ENCODE results near the gene SLC27A4. TPM values are rescaled to one million over a fixed set of nuclear protein-coding genes. Genes with fewer than 3 reads are reported as not detected.

SLC27A4 gene
- total RNA-seq, 1 donor from 2014 or later: 32.0 TPM

DNA sequence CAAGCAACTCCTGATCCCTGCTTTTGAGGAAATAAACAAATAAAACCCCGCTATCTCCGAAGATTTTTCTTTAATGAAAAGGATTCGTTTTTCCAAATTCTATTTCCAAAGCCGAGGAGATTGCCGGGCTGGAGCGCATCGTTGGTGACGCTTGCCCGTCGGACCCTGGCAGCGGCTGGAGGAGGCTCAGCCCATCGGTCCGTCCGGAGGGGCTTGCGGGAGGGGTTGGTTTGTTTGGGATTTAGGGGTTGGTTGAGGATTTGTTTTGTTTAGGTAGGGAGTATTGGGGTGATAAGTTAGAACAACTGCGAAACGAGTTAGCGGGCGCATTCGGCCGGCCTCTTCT lies 51.6 kb downstream of the SLC27A4 start:
- peaks cover 22% of the 10 kb centered on the region for H3K36me3 Mint-ChIP-seq (ENCODE audit: low read depth)
- no peak overlapping the region for H3K4me3 Mint-ChIP-seq (ENCODE audit: low read depth)
- intact Hi-C loops (cut with micrococcal nuclease): no loop called here
- H3K4me1 Mint-ChIP-seq (ENCODE audit: low read depth): no peaks in the 10 kb centered on the region
- H3K27ac Mint-ChIP-seq: no peak overlapping the region
- peaks cover 4% of the 10 kb centered on the region for H3K27me3 Mint-ChIP-seq (ENCODE audit: low read depth)
- DNase-seq (ENCODE audit: low spot score): no peak
- H3K9me3 Mint-ChIP-seq: no peaks in the 10 kb centered on the region

- Mint-ChIP-seq H3K9me3 (no peaks in the 10 kb centered on the region), H3K4me1 (ENCODE audit: low read depth) (no peaks in the 10 kb centered on the region), H3K36me3 (ENCODE audit: low read depth) (peaks cover 20% of the 10 kb centered on the region), H3K27me3 (ENCODE audit: low read depth) (peaks cover 10% of the 10 kb centered on the region), H3K27ac (no peak overlapping the region), H3K4me3 (ENCODE audit: low read depth) (no peak overlapping the region)
- DNase-seq (ENCODE audit: low spot score): no peak
- intact Hi-C loops (cut with micrococcal nuclease): no loop called here
Observed at GRCh38 chr9:128392302-128393144, 52.2 kb downstream of the SLC27A4 start.

- intact Hi-C loops (cut with micrococcal nuclease): no loop called here
- Mint-ChIP-seq H3K27me3 (ENCODE audit: low read depth) (peaks cover 12% of the 10 kb centered on the region), H3K27ac (no peak overlapping the region)
Observed at GRCh38 chr9:128393145-128393775, 52.9 kb downstream of the SLC27A4 start.

GRCh38 chr9:128393970-128394369 lies 53.6 kb downstream of the SLC27A4 start:
- Mint-ChIP-seq H3K27me3 (ENCODE audit: low read depth) (peaks cover 12% of the 10 kb centered on the region), H3K4me3 (ENCODE audit: low read depth) (no peak overlapping the region), H3K27ac (no peak overlapping the region), H3K9me3 (no peaks in the 10 kb centered on the region), H3K36me3 (ENCODE audit: low read depth) (peaks cover 12% of the 10 kb centered on the region), H3K4me1 (ENCODE audit: low read depth) (no peaks in the 10 kb centered on the region)
- DNase-seq (ENCODE audit: low spot score): no peak
- intact Hi-C loops (cut with micrococcal nuclease): no loop called here

More at GRCh38 chr9:128393145-128393775, 52.9 kb downstream of the SLC27A4 start:
- Mint-ChIP-seq H3K9me3 (no peaks in the 10 kb centered on the region), H3K4me3 (ENCODE audit: low read depth) (no peak overlapping the region), H3K4me1 (ENCODE audit: low read depth) (no peaks in the 10 kb centered on the region), H3K36me3 (ENCODE audit: low read depth) (peaks cover 13% of the 10 kb centered on the region)
- no peak for DNase-seq (ENCODE audit: low spot score)

DNA sequence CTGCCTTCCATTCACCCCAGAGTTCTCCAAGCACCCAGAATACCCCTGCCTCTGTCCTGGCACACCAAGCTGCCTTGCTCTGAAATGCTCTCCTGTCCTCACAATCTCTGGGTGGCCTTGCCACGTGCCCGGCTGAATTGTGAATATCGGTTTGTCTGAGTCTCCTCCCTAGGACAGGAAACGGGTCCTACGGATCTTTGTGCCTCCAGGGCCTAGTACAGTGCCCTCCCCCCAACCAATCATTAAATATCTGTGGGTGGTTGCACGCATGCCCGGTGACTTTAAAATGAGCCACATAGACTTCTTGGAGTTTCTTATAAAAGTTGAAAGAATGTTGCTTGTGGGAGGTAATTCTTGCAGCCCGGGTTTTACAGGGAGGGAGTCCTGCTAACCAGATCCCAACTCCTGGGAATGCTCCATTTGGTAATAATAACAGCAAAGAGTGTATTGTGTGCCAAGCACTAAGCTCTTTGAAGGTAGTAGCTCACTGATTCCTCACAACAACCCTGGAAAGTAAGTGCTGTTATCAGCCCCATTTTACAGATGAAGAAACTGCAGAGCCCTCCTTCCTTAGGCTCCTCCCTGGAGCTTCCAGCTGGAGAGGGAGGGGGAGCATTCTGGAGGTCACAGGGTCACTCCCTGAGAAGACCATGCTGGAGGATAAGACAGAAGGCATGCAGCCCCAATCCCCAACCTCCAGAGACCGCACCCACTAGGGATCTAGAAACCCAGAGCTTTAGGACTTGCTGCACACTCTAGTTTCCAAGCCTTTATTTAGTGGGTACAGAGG lies 54.2 kb downstream of the SLC27A4 start:
- Mint-ChIP-seq H3K36me3 (ENCODE audit: low read depth) (peaks cover 9% of the 10 kb centered on the region), H3K27me3 (ENCODE audit: low read depth) (peaks cover 12% of the 10 kb centered on the region), H3K9me3 (no peaks in the 10 kb centered on the region), H3K27ac (no peak overlapping the region), H3K4me3 (ENCODE audit: low read depth) (no peak overlapping the region), H3K4me1 (ENCODE audit: low read depth) (no peaks in the 10 kb centered on the region)
- no peak for DNase-seq (ENCODE audit: low spot score)
- intact Hi-C loops (cut with micrococcal nuclease): no loop called here

- H3K4me3 Mint-ChIP-seq (ENCODE audit: low read depth): no peak overlapping the region
- peaks cover 6% of the 10 kb centered on the region for H3K36me3 Mint-ChIP-seq (ENCODE audit: low read depth)
- H3K9me3 Mint-ChIP-seq: no peaks in the 10 kb centered on the region
- no peak overlapping the region for H3K27ac Mint-ChIP-seq
- intact Hi-C loops (cut with micrococcal nuclease): no loop called here
- peaks cover 14% of the 10 kb centered on the region for H3K27me3 Mint-ChIP-seq (ENCODE audit: low read depth)
- no peaks in the 10 kb centered on the region for H3K4me1 Mint-ChIP-seq (ENCODE audit: low read depth)
- no peak for DNase-seq (ENCODE audit: low spot score)
Observed at GRCh38 chr9:128396970-128397613, 56.8 kb downstream of the SLC27A4 start.

- DNase-seq (ENCODE audit: low spot score): no peak
- H3K27me3 Mint-ChIP-seq (ENCODE audit: low read depth): peaks cover 14% of the 10 kb centered on the region
Observed at GRCh38 chr9:128397831-128398230, 57.5 kb downstream of the SLC27A4 start.

DNA sequence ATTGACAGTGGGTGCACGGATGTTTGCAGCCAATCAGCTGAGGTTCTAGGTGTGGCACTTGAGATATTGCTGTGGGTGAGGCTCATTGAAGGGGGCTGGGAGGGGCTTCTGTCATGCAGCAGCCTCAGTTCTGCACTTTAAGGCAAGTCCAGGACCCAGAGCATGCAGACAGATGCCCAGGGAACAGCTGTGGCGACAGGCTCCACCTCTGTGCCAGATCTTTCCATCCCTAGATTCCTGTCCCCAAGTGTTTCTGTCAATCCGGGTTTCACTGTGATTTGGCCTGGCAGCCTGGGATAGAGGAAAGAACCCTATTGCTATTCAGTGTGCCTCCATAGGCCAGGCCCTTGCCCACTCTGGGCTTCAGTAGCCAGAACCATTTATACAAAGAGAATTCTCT lies 59.5 kb downstream of the SLC27A4 start:
- Mint-ChIP-seq H3K4me3 (ENCODE audit: low read depth) (no peak overlapping the region), H3K27me3 (ENCODE audit: low read depth) (peaks cover 14% of the 10 kb centered on the region), H3K36me3 (ENCODE audit: low read depth) (no peaks in the 10 kb centered on the region), H3K27ac (no peak overlapping the region), H3K9me3 (no peaks in the 10 kb centered on the region), H3K4me1 (ENCODE audit: low read depth) (no peaks in the 10 kb centered on the region)
- intact Hi-C loops (cut with micrococcal nuclease): no loop called here
- no peak for DNase-seq (ENCODE audit: low spot score)

More at GRCh38 chr9:128397831-128398230, 57.5 kb downstream of the SLC27A4 start:
- intact Hi-C loops (cut with micrococcal nuclease): no loop called here
- H3K9me3 Mint-ChIP-seq: no peaks in the 10 kb centered on the region
- H3K4me3 Mint-ChIP-seq (ENCODE audit: low read depth): no peak overlapping the region
- no peak overlapping the region for H3K27ac Mint-ChIP-seq
- H3K4me1 Mint-ChIP-seq (ENCODE audit: low read depth): no peaks in the 10 kb centered on the region
- peaks cover 4% of the 10 kb centered on the region for H3K36me3 Mint-ChIP-seq (ENCODE audit: low read depth)

DNA sequence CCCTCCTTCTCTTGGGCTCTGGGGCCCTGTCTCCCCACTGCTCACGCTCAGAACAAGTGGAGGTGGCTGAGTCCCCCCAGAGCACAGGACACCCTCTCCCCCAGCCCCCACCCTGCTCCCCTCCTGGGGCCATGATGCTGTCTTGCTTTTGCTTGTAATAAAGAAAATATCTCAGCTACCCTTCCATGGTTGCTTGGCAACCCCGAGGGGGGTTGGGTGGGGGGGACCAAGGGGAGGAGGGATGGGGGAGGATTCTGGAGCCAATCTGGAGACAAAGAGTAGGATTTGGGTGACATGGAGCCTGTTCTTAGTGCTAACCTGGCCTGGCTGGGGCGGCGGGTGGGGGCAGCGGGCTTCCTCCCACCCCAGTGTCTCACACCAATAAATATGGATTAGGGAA lies 64.2 kb downstream of the SLC27A4 start:
- no peak for DNase-seq (ENCODE audit: low spot score)
- H3K36me3 Mint-ChIP-seq (ENCODE audit: low read depth): no peaks in the 10 kb centered on the region
- H3K27ac Mint-ChIP-seq: no peak overlapping the region
- intact Hi-C loops (cut with micrococcal nuclease): no loop called here
- no peaks in the 10 kb centered on the region for H3K4me1 Mint-ChIP-seq (ENCODE audit: low read depth)
- H3K4me3 Mint-ChIP-seq (ENCODE audit: low read depth): no peak overlapping the region
- H3K9me3 Mint-ChIP-seq: no peaks in the 10 kb centered on the region
- peaks cover 15% of the 10 kb centered on the region for H3K27me3 Mint-ChIP-seq (ENCODE audit: low read depth)

DNA sequence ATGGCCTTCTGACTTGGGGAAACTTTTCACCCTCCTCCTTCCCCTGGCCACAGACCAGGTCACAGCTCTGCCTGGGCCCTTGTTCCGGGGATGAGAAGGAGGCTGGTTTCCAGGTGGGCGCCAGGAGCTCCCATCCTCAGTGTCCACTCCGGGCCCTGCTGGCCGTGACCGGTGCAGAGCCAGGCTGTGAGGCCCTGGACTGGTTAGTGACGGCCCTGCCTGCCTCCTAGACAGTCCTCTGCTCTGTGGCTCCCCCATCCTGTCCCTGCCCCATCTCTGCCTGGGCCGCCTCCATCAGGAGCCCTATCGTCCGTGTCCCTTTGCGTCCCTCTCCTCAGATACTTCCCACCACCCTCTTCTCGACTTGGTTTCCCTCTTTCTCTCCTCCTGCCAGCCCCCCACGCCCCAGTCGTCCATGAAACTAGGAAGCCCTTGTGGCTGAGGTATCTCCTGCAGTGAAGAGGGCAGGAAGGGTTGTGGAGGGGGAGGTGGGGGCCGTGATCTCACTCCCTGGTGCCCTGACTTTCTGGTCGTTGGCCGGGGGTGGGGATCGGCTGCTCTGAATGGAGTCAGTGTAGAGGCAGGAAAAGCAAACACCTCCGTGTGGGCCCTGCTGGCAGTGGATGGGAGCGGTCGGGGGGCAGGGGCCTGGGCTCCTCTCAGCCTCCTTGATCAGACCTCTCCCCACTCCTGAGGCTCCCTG lies 64.9 kb downstream of the SLC27A4 start:
- H3K4me3 Mint-ChIP-seq (ENCODE audit: low read depth): no peak overlapping the region
- H3K27me3 Mint-ChIP-seq (ENCODE audit: low read depth): peaks cover 22% of the 10 kb centered on the region
- no peaks in the 10 kb centered on the region for H3K4me1 Mint-ChIP-seq (ENCODE audit: low read depth)
- DNase-seq (ENCODE audit: low spot score): no peak
- H3K36me3 Mint-ChIP-seq (ENCODE audit: low read depth): no peaks in the 10 kb centered on the region
- no peaks in the 10 kb centered on the region for H3K9me3 Mint-ChIP-seq
- H3K27ac Mint-ChIP-seq: no peak overlapping the region
- intact Hi-C loops (cut with micrococcal nuclease): no loop called here

DNA sequence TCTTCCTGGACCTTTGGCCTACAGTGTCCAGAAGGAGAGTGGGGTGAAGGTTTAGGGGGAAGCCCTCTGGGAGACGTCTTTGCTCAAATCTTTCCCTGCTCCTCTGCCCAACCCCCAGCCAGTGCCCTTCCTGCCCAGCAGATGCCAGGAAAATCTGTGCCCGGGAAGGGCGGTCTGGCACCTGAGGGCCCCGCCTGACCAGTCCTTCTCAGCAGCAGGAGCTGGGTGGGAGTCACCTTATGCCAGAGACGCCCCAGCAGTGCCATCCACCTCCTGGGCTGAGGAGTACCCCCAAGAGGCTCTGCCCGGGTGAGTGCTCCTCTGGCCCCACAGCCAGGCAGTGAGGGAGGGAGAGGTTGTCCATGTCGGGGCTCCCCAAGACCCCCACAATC lies 65.4 kb downstream of the SLC27A4 start:
- no peaks in the 10 kb centered on the region for H3K36me3 Mint-ChIP-seq (ENCODE audit: low read depth)
- intact Hi-C loops (cut with micrococcal nuclease): no loop called here
- peaks cover 26% of the 10 kb centered on the region for H3K27me3 Mint-ChIP-seq (ENCODE audit: low read depth)
- H3K4me1 Mint-ChIP-seq (ENCODE audit: low read depth): no peaks in the 10 kb centered on the region
- DNase-seq (ENCODE audit: low spot score): no peak
- no peak overlapping the region for H3K27ac Mint-ChIP-seq
- no peaks in the 10 kb centered on the region for H3K9me3 Mint-ChIP-seq
- H3K4me3 Mint-ChIP-seq (ENCODE audit: low read depth): no peak overlapping the region

DNA sequence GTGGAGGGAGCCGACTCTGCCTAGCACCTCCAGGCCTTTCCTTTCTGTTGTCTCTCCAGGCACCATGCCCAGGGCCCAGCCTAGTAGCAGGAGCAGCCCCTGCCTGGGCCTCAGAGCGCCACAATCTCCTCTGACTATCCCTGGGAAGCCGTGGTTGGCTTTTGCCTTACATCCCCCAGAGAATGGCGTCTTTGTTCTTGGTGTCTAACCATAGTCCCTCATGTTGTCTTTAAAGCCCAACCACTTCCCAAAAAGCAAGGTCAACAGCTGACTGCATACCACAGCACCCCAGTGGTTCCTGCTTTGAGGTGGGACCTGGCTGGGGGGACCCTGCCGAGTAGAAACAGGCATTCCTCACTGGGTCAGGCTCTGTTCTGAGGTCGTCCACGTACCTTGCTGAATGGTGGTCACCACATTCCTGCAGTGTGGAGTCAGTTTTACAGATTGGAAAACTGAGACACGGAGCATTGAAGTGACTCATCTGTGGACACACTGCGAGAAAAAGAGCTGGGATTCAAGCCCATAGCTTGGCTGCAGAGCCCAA lies 66.6 kb downstream of the SLC27A4 start:
- intact Hi-C loops (cut with micrococcal nuclease): no loop called here
- Mint-ChIP-seq H3K27ac (no peak overlapping the region), H3K4me1 (ENCODE audit: low read depth) (no peaks in the 10 kb centered on the region), H3K27me3 (ENCODE audit: low read depth) (peaks cover 30% of the 10 kb centered on the region), H3K9me3 (no peaks in the 10 kb centered on the region), H3K4me3 (ENCODE audit: low read depth) (no peak overlapping the region), H3K36me3 (ENCODE audit: low read depth) (no peaks in the 10 kb centered on the region)
- no peak for DNase-seq (ENCODE audit: low spot score)

All from activated T-helper 2 cell treated with anti-CD3 and anti-CD28 coated beads, Interferon-gamma antibody, Interleukin-2, Interleukin-4, amounts not matched to agents 10 μg/mL and 5 μg/mL and 100 μg/mL, durations not matched to agents 14 hours and 24 hours and 36 hours (primary cell).